GM15510 (cell line): ENCODE results near the gene EIF4A3.

Source experiments
- POLR2A ChIP-seq: IDR thresholded peaks from 3 replicates; pipeline ENCODE4 v1.6.1; 2011; ENCODE audit warnings: borderline replicate concordance; ENCODE audit not compliant: insufficient read length; ENCODE audit errors: extremely low read depth

Gene EIF4A3

GRCh38 chr17:80104956-80105375, 42.0 kb downstream of the EIF4A3 start:
- TF ChIP-seq POLR2A: no peak

- no peak for TF ChIP-seq POLR2A
Measured at GRCh38 chr17:80104321-80104955, 42.5 kb downstream of the EIF4A3 start.

GRCh38 chr17:80103449-80104085, 43.4 kb downstream of the EIF4A3 start:
- TF ChIP-seq POLR2A: no peak

- no peak for TF ChIP-seq POLR2A
Measured at GRCh38 chr17:80102664-80103448, 44.1 kb downstream of the EIF4A3 start.

GRCh38 chr17:80101946-80102663, 44.8 kb downstream of the EIF4A3 start:
- no peak for TF ChIP-seq POLR2A

- TF ChIP-seq POLR2A: peak; percentile 88
Measured at GRCh38 chr17:80101011-80101945, 45.6 kb downstream of the EIF4A3 start, which contains the start of gene GAA. GAA (plus strand) TSS chr17:80101581; CDS start chr17:80104587, 3,006 bp downstream.

GRCh38 chr17:80100035-80100323, 46.9 kb downstream of the EIF4A3 start:
- TF ChIP-seq POLR2A: no peak

GRCh38 chr17:80099291-80100034, 47.5 kb downstream of the EIF4A3 start:
- TF ChIP-seq POLR2A: no peak

GRCh38 chr17:80097844-80098691, 48.9 kb downstream of the EIF4A3 start:
- no peak for TF ChIP-seq POLR2A

GRCh38 chr17:80097127-80097621, 49.8 kb downstream of the EIF4A3 start:
- TF ChIP-seq POLR2A: no peak

GRCh38 chr17:80096561-80097021, 50.3 kb downstream of the EIF4A3 start:
- no peak for TF ChIP-seq POLR2A

- TF ChIP-seq POLR2A: no peak
Measured at GRCh38 chr17:80095844-80096475, 51.0 kb downstream of the EIF4A3 start.
